ENCODE measurements around the gene RFLNA. TPM values are rescaled to one million over a fixed set of nuclear protein-coding genes. Genes with fewer than 3 reads are reported as not detected.

Gene RFLNA
- total and polyA plus RNA-seq, 12 donors = 0.13 to 0.49 (median 0.25) TPM; not detected in 6

- H3K27me3 ChIP-seq = no peaks in the 10 kb centered on the region
- DNase-seq = no peak
- no peaks in the 10 kb centered on the region for H3K9me3 ChIP-seq
- intact Hi-C loops (cut with DNase I) = loop anchor here in 4 of 10 donors (5.0 to 10.0 kb wide), 5 partner anchors 257 to 458 kb away; no protein-coding TSS in a partner anchor
- H3K4me1 ChIP-seq = no peaks in the 10 kb centered on the region
- ATAC-seq = no peak
- no peak overlapping the region for H3K4me3 ChIP-seq
- TF ChIP-seq CTCF (IDR thresholded peaks at IDR 0.05) = no peak
- H3K36me3 ChIP-seq = no peaks in the 10 kb centered on the region
- WGBS, 2 donors = 84 to 87% methylated on average over 9 of the region's 9 CpGs
- H3K27ac ChIP-seq = no peak overlapping the region
Observed at GRCh38 chr12:124314766-124315165, 19.9 kb downstream of the RFLNA start.

GRCh38 chr12:124315372-124316044 is 20.6 kb downstream of the RFLNA start:
- no peak overlapping the region for H3K4me3 ChIP-seq
- no peaks in the 10 kb centered on the region for H3K36me3 ChIP-seq
- H3K9me3 ChIP-seq = no peaks in the 10 kb centered on the region
- no peaks in the 10 kb centered on the region for H3K27me3 ChIP-seq
- WGBS, 2 donors = 72 to 77% methylated on average over 17 of the region's 17 CpGs
- intact Hi-C loops (cut with DNase I) = loop anchor here in 4 of 10 donors (5.0 to 10.0 kb wide), 5 partner anchors 258 to 457 kb away; no protein-coding TSS in a partner anchor
- no peak for TF ChIP-seq CTCF (IDR thresholded peaks at IDR 0.05)
- DNase-seq (no peak), ATAC-seq (no peak)
- H3K27ac ChIP-seq = no peak overlapping the region
- H3K4me1 ChIP-seq = no peaks in the 10 kb centered on the region

GRCh38 chr12:124316257-124316900 is 21.5 kb downstream of the RFLNA start:
- no peaks in the 10 kb centered on the region for H3K36me3 ChIP-seq
- DNase-seq = no peak
- intact Hi-C loops (cut with DNase I) = loop anchor here in 4 of 10 donors (5.0 to 10.0 kb wide), 5 partner anchors 259 to 456 kb away; no protein-coding TSS in a partner anchor
- H3K27me3 ChIP-seq = no peaks in the 10 kb centered on the region
- H3K4me3 ChIP-seq = no peak overlapping the region
- 88 to 89% methylated on average over 12 of the region's 12 CpGs for WGBS, 2 donors
- peaks cover 0 to 3% (median 0%) of the 10 kb centered on the region in 9 donors for H3K4me1 ChIP-seq
- no peak overlapping the region for H3K27ac ChIP-seq
- ATAC-seq = no peak
- no peak for TF ChIP-seq CTCF (IDR thresholded peaks at IDR 0.05)
- H3K9me3 ChIP-seq = no peaks in the 10 kb centered on the region

- DNase-seq = no peak
- H3K9me3 ChIP-seq = no peaks in the 10 kb centered on the region
- ATAC-seq = no peak
- no peaks in the 10 kb centered on the region for H3K27me3 ChIP-seq
- 72 to 73% methylated on average over 12 of the region's 12 CpGs for WGBS, 2 donors
- no peak for TF ChIP-seq CTCF (IDR thresholded peaks at IDR 0.05)
- H3K4me3 ChIP-seq = no peak overlapping the region
- H3K27ac ChIP-seq = no peak overlapping the region
- intact Hi-C loops (cut with DNase I) = loop anchor here in 4 of 10 donors (5.0 to 10.0 kb wide), 5 partner anchors 260 to 455 kb away; no protein-coding TSS in a partner anchor
- peaks cover 0 to 7% (median 0%) of the 10 kb centered on the region in 9 donors for H3K4me1 ChIP-seq
- no peaks in the 10 kb centered on the region for H3K36me3 ChIP-seq
Observed at GRCh38 chr12:124317400-124317799, 22.5 kb downstream of the RFLNA start.
